GM12875 (cell line): ENCODE measurements around the gene SLIT3.

Experiments
- H3K4me3 ChIP-seq: one replicate; pipeline ENCODE4 v1.5.1; 2011; ENCODE audit warnings: low read depth, low read length, control low read depth
- TF ChIP-seq, protein P1 (sequence below): IDR thresholded peaks from 2 replicates; pipeline ENCODE4 v1.5.1; 2011; ENCODE audit warnings: low read depth, mild to moderate bottlenecking, control low read depth, inconsistent platforms, low read length, moderate library complexity, borderline replicate concordance; ENCODE audit not compliant: insufficient read depth

The SLIT3 gene

DNA sequence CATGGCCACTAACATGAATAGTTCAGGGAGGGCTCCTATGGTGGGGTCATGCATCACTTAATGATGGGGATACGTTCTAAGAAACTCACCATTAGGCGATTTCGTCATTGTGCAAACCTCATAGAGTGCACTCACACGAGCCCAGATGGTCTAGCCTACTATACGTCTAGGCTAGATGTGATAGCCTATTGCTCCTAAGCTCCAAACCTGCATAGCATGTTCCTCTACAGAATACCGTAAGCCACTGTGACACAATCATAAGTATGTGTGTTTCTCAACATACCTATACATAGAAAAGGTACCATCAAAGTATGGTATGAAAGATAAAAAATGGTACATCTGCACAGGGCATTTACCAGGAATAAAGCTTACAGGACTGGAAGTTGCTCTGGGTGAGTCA is 6.3 kb downstream of the SLIT3 start:
- TF ChIP-seq, protein P1, sequence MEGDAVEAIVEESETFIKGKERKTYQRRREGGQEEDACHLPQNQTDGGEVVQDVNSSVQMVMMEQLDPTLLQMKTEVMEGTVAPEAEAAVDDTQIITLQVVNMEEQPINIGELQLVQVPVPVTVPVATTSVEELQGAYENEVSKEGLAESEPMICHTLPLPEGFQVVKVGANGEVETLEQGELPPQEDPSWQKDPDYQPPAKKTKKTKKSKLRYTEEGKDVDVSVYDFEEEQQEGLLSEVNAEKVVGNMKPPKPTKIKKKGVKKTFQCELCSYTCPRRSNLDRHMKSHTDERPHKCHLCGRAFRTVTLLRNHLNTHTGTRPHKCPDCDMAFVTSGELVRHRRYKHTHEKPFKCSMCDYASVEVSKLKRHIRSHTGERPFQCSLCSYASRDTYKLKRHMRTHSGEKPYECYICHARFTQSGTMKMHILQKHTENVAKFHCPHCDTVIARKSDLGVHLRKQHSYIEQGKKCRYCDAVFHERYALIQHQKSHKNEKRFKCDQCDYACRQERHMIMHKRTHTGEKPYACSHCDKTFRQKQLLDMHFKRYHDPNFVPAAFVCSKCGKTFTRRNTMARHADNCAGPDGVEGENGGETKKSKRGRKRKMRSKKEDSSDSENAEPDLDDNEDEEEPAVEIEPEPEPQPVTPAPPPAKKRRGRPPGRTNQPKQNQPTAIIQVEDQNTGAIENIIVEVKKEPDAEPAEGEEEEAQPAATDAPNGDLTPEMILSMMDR, result no peak
- no peak overlapping the region for H3K4me3 ChIP-seq

DNA sequence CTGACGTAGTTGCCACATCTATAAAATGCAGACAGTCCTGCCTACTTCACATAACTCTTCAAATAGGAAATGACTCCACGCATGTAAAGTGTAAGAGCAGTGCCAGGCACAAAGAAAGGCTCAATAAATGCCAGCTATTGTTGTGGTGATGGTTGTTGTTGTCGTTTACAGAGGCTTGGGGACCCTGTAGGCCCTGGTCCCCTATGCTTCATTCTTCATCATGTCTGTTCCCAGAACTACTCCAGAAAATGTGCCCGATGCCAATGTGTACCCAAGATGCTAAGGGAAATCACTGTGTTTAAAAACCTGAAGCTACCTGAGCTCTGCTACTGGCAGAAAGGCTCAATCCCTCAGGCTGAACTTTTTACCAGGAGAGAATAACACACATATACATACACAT is 9.1 kb downstream of the SLIT3 start:
- TF ChIP-seq, protein P1, result no peak
- H3K4me3 ChIP-seq, result no peak overlapping the region

DNA sequence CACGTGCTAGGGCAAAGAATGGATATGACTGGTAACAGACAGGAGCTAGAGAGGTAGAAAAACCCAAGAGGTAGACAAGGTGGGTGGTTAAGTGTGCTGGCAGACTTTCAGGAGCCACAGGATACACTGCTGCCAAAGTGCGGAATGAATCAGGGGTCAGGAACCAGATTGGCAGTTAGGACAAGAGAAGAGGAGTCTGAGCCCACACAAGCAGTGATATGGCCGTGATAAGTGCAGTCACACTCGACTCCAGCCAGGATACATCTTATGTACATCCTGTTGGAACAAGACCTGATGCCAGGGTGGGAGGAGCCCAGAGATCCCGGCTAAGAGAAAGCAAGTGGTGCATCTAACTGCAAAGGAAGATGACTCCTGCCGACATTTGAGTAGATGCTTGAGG is 10.0 kb downstream of the SLIT3 start:
- TF ChIP-seq, protein P1, result no peak

DNA sequence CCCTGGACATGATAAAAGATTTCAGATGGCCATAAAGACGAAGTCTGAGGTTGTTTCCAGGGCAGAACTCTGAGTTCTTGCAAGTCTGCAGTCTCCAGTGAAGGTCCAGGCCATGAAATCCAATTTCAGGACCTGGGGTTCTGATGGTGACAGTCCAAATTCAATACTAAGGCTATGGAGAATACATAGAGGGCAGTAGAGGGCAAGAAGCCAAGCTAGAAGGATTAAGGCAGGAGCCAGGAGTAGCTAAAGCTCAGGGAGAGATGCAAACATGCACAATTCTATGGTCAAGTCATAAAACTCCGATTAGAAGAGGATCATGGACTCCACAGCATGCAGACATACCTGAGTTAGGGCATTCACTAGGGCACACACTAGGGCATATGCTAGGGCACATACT is 11.4 kb downstream of the SLIT3 start:
- H3K4me3 ChIP-seq, result no peak overlapping the region
- TF ChIP-seq, protein P1, result no peak

More for the DNA sequence above, 10.0 kb downstream of the SLIT3 start:
- H3K4me3 ChIP-seq, result no peak overlapping the region

DNA sequence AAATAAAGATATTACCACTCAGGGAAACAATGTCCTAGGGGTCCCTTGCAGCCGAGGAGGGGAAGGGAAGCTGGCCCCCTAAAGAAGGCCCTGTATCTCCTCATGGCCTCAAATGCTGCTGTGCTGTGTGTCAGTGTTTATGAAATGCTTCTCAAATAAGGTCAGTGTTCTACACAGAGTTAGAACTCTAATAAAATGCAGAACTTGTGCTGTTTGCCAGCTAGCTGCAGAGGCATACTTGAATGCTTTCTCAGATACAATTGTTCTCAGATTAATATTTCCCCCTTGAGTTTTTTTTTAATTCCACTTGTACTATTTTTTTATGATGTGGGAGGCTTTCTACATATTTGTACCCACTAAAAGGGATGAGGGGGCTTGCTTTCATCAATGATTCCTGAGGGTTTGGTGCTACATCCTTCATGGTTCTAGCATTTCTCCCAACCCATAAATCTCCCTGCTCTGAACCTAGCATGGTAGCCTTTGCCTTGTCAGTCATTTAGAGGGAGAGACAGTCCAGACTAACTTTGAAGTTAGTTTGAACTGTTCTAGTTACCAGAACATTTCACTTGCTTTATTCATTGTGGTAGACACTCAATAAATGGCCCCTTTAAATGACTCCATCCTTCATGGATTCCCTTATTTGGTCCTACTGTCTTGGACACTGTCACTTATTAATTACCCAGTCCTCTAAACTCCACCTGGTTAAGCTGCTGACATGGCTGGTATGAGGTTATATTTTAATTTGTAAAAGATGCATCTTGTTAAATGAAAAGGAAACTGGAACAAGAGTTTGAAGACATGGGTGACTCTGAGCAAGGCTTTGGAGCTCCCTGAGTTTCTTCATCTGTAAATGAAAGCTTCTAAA is 12.6 kb downstream of the SLIT3 start:
- TF ChIP-seq, protein P1, result no peak
- no peak overlapping the region for H3K4me3 ChIP-seq

DNA sequence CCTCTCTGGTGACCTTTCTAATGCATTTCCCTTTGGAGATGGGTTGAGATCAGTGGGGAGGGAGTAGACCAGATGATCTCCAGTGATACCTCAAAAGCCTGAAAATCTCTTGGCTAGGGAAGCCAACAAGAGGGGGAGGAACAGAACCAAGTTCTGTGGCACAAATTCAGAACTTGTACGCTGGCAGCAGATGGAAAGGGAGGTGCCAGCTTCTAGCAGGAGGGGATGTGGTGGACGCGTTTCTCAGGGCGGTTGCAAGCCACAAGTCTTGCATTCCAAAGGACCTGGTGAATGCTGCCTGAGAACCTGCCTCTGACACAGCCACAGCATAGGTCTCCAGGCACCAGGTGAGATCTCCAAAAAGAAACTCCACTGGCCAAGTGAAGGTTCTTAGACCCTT is 13.4 kb downstream of the SLIT3 start:
- TF ChIP-seq, protein P1, result no peak
- H3K4me3 ChIP-seq, result no peak overlapping the region
